SU-DHL-6 (cell line): ENCODE results near the gene SLC15A2.

Experiments used
- EZH2phosphoT487 ChIP-seq: fragments of 200-600 bp; sonication (generic), shearing (Covaris generic); conservative IDR thresholded peaks from 2 replicates; pipeline ENCODE4 v1.6.1; 2018; ENCODE audit warnings: mild to moderate bottlenecking, antibody characterized with exemption, low read length, moderate library complexity, mixed read lengths
- TF ChIP-seq, protein P1 (sequence below): fragments of 200-600 bp; sonication (generic); IDR thresholded peaks from one replicate; pipeline ENCODE4 v1.5.1; 2017; ENCODE audit warnings: antibody characterized with exemption, mild to moderate bottlenecking, low read length, moderate library complexity; ENCODE audit not compliant: insufficient read depth, poor library complexity, severe bottlenecking

DNA sequence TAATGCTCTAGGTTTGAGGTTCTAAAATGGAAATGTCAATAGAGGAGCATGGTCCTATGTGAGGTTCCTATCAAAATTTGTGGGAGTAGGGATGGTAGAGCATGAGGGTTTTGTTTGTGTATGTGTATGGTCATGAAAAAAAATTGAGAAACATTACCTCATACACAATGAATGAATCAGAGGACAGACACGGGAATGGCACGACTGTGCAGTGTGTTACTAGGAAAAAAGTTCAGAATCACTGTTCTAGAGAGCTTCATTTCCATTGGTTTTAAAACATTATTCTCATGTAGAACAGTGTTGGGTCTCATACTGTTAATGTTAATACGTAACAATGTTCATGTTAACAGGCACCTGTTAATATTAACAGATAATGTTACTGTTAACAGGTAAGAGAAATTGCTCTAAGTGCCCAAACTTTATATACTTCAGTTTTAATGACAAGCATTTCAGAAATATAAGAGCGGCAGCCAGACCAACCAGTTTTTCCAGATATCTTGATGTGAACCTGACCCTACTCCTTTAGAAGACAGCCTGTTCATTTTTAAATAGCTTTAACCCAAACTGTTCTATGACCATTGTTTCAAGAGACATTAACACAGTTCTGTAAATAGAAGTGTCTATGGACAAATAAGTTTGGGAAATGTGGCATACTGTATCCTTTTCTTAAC lies 48.0 kb downstream of the SLC15A2 start:
- TF ChIP-seq, protein P1, sequence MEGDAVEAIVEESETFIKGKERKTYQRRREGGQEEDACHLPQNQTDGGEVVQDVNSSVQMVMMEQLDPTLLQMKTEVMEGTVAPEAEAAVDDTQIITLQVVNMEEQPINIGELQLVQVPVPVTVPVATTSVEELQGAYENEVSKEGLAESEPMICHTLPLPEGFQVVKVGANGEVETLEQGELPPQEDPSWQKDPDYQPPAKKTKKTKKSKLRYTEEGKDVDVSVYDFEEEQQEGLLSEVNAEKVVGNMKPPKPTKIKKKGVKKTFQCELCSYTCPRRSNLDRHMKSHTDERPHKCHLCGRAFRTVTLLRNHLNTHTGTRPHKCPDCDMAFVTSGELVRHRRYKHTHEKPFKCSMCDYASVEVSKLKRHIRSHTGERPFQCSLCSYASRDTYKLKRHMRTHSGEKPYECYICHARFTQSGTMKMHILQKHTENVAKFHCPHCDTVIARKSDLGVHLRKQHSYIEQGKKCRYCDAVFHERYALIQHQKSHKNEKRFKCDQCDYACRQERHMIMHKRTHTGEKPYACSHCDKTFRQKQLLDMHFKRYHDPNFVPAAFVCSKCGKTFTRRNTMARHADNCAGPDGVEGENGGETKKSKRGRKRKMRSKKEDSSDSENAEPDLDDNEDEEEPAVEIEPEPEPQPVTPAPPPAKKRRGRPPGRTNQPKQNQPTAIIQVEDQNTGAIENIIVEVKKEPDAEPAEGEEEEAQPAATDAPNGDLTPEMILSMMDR = no peak
- TF ChIP-seq EZH2phosphoT487 = no peak
